Stimulated activated CD4-positive, alpha-beta T cell treated with anti-CD3 and anti-CD28 coated beads, Interleukin-4, amount 100 ng/mL, for 24 hours (primary cell): ENCODE data around the gene CCT2.
A peak's percentile ranks its signal among the peaks of the same experiment; 100 is the strongest.

Experiments
- DNase-seq: peaks from one replicate; pipeline ENCODE4 v3.0.0-alpha.2; 2020

The CCT2 gene

DNA sequence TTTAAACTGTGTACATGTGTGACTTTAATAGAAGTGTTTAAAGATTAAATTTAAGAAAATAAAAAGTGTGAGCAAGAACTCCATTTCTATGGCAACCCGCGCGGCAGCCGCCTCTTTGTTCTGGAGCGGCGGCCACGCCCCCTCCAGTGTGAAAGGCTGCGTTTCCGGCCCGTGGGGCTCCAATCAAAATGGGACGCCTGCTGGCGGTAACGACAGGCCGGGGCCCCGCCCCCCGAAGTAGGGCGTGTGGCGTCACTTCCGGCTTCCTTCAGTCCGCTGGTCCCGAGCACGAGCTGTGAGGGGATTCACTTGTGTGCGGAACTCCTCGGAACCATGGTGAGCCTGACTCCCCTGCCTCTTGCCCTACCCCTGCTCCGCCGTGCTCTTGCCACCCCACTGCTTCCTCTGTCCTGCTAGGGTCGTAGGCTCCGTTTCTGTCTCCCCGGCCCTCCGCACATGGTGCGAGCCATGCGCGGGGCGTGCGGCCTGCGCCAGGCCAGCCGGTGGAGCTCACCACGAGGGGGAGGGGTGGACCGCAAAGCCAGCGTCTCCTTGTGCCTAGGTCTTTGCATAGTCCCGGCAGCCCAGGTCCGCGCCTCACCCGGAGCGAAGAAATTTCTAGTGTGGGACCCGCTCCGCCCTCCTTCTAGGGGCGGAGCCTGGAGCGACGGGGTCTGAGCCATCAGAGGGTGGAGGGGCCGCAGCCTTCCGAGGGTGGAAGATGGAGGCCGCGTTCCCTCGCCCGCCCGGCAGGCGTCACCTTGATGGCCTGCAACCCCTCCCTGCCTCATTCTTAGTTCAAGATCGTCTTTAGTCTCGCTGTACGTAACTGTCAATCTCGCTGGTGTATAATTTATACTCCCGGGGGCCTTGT lies at the start of gene CCT2:
TSS of gene CCT2 (plus strand) at position 271 of the 874 bp plus-strand sequence. CDS start at position 334, 63 bp downstream.
- peak; percentile 97 for DNase-seq

DNA sequence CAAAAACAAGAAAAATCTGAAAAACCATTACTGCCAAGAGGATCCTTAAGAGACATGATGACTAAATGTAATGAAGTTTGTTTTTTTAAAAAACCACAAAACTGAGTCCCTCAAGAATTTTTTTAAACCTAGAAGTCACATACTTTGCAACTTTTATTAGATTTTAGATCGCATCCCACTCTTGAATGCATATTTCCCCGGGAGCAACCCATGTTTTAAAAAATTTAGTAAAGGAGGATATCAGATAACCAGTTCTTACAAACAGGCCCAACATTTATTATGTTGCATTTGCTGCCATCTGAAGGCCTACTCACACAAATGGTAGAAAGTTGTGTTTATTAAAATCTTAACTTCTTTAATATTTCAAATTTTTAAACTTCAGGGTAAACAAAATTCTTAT lies 44.3 kb upstream of the CCT2 start:
- DNase-seq = no peak

DNA sequence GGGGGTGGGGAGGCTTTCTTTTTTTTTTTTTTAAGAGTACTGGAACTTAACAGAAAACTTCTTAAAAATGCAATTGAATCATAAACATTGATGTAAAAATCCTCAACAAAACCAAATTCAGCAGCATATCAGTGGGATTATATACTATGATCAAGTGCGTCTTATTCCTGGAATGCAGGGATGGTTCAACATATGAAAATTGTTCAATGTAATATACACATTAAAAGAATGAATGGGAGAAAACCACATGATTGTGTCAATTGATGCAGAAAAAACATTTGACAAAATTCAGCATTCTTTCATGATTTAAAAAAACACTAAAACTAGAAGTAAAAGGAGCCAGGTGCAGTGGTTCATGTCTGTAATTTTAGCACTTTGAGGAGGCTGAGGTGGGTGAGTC lies 41.2 kb upstream of the CCT2 start:
- DNase-seq = no peak

DNA sequence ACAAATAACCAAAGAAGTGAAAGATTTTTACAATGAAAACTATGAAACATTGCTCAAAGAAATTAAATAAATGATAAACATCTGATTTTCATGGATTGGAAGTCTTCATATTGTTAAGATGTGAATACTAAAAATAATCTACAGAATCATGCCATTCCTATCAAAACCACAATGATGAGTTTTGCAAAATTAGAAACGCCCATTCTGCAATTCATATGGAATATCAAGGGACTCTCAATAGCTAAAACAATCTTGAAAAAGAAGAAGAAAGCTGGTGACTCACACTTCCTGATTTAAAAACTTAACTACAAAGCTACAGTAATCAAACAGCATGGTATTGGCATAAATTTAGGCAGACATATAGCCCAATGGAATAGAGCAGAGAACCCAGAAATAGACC lies 40.2 kb upstream of the CCT2 start:
- DNase-seq = no peak

DNA sequence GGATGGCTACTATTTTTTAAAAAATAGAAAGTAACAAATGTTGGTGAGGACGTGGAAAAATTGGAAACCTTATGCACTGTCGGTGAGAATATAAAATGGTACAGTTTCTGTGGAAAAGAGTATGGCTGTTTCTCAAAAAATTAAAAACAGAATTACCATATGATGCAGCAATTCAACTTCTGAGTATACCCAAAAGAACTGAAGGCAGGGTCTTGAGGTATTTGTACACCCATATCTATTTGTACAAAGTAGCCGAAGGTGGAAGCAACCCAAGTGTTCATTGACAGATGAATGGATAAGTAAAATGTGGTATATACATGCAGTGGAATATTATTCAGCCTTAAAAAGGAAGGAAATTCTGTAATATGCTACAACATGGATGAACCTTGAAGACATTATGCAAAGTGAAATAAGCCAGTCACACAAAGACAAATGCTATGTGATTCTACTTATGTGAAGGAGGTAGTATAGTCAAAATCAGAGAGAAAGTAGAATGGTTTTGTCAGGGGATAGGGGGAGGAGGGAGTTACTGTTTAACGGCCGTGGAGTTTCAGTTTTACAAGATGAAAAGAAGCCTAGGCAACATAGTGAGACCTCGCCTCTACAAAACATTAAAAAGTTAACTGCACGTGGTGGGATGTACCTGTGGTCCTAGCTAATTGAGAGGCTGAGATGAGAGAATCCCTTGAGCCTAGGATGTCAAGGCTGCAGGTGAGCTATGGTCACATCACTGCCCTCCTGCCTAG lies 38.4 kb upstream of the CCT2 start:
- no peak for DNase-seq

DNA sequence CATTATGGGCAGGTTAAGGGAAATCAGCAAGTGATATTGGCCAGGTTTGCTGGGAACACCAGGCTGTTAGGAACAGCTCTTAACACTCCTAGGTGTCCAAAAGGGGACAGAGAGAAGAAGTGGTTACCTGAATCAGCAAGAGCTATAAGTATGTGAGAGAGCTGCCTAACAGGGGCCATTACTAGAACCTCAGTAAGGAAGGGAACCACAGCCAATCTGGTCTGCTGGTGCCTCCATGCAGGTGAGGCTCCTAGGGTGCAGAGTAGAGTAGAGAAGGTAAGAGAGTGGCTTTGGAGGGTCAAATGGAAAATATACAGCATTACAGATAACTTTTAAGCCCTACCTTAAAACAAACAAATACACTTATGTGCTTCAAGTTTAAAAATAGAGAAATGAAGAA lies 36.6 kb upstream of the CCT2 start:
- no peak for DNase-seq

DNA sequence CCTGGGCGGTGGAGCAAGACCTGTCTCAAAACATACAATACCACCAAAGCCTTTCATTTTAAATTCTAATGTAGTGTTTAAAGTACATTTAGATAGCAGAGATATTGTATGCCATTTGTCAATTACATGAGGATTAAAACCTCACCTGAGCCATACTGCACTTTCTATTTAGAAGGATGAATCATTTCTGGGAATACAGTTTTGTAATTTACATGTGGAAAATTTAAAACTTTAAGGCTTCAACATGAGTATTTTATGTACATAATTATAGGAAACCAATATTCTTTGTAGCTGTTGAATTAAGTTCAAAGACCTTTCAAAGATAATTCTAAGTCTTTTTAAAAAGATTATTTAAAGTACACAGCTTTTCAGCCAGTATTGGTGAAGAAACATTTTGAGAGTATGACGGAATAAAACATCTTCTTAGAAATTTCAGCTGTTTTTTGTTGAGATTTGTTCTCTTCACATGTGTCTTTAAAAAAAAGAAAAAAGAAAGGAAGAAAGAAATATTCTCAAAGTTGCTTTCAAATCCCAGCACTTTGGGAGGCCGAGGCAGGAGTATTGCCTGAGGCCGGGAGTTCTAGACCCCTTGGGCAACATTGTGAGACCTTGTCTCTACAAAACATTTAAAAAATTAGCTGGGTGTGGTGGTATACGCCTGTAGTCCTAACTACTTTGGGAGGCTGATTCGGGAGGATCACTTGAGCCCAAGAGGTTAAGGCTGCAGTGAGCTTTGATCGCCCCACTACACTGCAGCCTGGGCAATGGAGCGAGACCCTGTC lies 34.5 kb upstream of the CCT2 start:
- no peak for DNase-seq

DNA sequence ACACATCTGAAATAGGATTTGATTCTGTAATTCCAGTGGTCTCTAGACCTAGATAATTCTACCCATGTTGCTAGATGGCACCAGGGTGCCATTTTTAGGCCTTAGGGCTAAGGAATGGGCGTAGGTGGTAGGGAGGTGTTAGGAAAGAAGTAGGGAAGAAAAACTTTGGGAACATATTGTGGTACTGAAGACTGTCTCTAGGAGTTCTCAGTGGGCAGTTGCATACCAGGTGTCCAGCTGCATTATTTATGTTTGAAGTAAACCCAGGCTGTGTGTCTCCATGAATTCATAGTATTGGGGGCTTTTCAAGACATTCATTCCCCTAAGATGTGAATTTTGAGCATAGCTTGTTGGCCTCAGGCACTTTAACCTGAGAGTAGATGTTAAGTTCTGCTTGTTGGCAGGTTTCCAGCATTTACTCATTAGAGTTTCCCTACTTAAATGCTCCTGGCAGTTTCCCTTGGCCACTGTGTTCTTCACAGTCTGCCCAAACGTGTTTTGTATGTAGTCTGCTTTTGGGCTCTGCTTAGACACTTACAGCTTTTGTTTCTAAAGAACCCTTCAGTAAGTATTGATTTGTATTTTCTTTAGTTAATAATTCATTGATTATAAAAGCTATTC lies 31.5 kb upstream of the CCT2 start:
- no peak for DNase-seq

DNA sequence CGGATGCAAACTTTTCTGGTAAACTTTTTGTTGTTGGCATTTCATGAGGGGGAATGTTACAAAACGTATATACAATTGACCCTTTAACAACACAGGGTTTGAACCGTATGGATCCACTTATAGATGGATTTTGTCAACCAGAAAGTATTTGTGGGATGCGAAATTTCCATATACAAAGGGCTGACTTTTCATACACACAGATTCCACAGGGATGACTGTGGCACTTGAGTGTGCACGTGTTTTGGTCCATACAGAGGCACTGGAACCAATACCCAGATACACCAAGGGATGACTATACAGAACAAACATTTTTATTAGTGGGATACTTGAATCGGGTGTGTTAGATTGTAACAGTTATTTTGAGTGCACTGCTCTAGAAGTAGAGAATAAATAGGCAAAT lies 29.8 kb upstream of the CCT2 start:
- DNase-seq = no peak

DNA sequence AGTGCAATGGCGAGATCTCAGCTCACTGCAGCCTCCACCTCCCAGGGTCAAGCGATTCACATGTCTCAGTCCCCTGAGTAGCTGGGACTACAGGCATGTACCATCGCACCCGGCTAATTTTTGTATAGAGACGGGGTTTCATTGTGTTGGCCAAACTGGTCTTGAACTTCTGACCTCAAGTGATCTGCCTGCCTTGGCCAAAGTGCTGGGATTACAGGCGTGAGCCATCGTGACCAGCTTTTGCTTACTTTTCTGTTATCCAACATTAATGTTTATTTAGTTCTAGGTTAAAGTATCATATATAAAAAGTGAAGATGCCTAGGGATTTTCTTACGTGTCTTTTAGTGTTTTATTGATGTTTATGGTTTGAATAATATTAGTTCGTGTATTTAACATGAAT lies 28.9 kb upstream of the CCT2 start:
- DNase-seq = no peak

DNA sequence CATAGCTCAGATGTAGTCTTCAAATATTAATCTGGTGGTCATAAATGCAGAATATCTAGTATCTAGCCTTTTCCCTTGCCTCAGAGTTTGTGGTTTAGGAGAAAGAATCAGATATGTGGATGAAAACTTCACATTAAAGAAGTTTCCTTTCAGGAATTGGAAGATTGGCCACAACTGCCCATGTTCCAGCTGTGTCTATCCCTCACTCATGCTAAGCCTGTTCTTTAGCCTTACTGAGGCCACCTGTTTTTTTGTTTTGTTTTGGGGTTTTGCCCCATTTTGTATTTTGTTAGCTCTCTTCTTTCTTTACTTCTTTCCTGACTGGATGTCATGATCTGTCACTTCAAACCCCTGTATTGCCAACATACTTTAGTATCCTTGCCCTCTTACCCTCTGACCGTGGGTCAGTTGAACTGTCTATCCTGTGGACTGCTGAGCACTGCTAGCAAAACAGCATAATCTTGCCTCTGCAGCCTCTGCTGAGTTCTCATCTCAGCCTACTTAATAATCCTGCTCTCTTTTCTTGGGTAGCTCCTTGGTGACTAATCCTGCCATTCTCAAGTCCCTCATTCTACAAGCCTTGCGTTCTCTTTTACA lies 22.0 kb upstream of the CCT2 start:
- DNase-seq = no peak

DNA sequence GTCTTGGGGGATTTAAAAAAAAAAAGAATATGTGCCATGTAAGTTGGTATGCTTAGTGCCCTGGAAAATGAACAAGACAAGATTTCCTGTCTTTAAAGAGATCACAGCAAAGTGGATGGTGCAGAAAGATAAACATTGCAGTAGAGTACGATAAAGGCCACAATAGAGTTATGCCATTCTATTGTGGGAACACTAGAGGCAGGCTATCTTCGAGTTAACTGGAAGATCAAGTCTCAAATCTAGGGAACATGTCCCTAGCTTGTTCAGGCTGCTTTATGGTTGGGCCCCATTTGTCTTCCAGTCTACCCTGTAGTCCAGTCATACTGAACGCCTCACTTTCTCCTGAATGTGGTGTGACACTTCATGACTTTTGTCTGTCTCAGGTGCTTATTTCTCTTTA lies 18.7 kb upstream of the CCT2 start:
- no peak for DNase-seq

DNA sequence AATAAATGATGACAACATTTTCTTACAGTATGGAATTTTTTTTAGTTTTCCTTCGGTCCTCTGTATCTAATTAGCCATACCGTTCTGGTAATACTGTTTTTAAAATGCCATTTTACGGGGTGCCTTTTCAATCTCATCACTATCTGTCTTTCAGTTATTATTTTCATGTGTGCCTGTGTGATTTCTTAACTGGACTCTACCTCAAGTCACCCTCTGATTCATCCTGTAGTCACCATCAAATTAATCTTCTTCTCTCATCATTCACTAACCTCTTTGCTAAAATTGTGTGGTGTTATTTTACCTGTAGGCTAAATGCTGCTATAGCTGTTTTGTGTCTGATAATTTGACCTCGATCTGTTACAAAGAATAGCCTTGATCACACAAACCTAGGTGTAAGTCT lies 16.0 kb upstream of the CCT2 start:
- no peak for DNase-seq

DNA sequence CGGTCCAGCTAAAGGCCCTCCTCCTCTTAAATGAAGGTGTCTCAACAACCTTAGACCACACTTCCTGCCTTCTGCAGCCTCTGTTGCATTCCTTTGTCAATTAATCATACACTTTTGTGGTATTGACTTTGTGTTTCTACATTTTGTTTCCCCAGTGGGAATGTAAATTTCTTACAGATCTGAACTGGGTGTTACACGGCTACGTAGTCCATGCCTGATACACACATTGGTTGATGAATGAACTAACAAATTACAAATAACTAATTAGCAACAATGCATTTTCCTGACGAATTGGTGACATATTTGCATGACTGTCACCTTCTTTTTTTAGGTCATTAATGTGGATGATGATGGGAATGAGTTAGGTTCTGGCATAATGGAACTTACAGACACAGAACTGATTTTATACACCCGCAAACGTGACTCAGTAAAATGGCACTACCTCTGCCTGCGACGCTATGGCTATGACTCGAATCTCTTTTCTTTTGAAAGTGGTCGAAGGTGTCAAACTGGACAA lies 15.2 kb upstream of the CCT2 start:
- no peak for DNase-seq

DNA sequence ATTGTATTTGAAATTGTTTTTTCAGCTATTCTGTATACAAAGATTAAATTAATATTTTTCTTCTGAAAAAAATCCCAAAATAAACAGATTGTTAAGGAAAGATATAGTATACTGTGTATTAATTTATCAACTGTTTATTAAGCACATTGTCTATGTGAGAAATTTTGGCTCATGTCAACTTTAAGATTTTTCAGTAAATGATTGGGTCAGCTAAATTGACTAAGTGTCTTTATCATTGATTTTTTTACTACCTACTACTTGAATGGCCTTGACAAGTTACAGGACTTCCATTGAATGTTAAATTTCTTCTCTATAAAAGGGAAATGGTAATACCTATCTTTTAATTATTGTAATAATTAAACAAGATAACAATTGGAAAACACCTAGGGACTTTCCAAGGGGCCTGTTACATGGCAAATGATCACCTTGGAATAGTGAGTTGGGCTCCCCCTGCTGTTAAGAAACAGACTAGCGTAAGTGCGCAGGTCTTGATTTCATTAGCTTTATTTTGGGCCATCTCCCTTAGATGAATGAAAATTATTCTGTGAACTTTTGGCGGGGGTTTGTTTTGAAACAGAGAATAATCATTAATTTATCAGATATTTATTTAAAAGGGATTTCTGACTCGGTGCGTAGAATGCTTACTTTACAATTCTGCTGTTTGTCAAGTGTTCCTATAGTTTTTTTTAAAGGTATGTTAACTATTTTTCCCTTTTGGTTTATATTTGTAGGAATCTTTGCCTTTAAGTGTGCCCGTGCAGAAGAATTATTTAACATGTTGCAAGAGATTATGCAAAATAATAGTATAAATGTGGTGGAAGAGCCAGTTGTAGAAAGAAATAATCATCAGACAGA lies 14.5 kb upstream of the CCT2 start:
- peak; percentile 70 for DNase-seq

DNA sequence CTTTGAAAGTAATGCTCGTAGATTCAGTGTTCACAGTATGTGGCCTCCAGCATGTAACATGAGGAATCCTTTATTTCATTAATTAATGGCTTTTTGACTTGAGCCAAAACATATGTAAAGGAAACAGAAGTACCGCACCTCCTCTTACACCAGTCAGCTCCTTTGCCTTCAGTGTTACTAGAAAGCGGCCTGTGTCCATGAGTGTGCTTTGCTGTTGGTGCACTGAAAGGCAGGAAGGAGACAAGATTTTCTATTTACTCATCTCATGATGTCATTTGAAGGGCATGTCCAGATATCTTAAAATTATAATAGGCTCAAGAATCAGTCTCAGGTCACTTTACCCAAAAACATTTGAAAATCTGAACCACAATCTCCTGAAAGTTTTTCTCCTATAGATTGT lies 9.9 kb upstream of the CCT2 start:
- no peak for DNase-seq

DNA sequence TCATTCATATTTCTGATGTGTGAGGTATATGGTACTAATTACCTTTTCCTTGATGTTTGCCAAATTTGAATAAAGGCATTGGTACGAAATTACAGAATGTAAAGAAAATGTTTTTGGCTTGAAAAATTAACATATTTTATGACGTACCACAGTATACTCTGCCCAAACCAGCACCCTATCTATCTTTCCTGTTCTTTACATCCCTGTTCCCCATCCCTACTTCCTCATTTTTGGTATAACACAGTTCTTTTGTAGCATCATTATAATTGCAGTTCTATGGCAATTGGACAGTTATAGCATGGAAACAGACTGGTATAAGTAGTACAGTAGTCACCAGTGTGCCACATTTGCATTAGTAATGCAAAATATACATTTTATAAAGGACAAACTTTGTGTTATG lies 7.0 kb upstream of the CCT2 start:
- DNase-seq = no peak

DNA sequence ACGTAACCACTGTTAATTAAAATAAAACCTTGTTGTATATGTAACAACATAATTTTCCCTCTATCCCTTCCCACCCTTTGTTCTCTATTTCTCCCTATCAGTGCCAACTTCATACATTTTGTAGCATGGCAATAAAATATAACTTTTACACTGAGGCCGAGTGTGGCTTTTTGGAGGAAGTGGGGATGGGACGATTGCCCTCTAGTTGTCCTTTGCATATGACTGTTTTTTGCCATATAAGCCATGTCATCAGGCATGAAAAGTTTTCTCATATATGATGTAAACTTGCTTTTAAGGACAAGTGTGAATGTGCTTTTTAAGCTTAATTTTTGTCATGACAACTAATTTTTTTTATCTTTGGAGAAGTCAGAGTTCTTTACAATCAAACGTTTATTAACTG lies 6.2 kb upstream of the CCT2 start:
- no peak for DNase-seq

DNA sequence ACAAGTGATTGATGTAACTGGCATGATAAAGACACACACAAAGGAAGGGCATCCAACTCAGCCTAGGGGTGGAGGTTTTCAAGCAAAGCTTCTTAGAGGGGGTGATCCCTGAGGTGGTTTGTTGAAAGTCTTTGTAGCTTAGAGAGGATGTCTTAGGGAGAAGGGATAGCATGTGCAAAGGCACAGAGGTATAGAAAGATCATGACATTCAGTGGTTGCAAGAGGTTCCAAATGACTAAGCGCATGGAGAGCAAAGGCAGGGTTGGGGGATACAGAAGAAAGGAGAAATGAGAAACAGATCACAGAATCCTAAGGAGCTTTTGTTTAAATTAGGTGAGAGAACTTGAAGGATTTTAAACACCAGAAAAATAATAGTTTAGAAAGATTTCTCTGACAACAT lies 5.2 kb upstream of the CCT2 start:
- DNase-seq = no peak

DNA sequence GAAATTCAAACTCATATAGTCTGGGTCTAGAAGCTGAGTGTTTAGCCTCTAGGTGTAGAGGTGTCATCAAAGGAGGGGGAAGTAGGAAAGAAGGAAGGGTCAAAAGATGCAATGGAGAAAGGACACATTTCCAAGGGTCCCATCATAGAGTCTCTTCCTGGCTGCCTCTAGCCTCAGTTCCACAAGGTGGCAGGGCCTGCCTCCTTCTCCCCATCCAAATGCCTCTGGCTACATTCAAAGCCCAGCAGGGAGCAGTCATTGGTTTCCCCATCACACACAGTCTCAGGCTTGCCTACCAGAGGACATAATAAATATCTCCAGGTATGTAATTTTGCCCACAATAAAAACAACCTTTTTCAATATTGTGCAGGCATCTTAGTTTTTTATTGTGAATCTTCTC lies 2.1 kb upstream of the CCT2 start:
- DNase-seq = no peak

DNA sequence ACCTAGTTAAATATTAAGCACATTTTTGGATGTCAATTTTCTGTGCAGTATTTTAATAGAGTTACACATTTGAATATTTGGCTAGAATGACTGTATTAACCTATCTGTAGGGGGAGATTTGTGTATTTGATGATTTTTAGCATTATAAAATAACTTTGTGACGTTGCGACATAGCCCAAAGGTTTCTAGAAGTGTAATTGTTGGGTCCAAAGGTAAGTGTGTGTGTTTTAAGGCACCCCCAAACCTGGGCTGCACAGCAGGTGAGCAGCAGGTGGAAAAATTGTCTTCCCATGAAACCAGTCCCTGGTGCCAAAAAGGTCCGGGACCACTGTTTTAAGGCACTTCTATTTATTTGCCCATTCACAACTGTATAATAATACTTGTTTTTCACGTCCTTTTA lies 3.3 kb downstream of the CCT2 start:
- DNase-seq = no peak

DNA sequence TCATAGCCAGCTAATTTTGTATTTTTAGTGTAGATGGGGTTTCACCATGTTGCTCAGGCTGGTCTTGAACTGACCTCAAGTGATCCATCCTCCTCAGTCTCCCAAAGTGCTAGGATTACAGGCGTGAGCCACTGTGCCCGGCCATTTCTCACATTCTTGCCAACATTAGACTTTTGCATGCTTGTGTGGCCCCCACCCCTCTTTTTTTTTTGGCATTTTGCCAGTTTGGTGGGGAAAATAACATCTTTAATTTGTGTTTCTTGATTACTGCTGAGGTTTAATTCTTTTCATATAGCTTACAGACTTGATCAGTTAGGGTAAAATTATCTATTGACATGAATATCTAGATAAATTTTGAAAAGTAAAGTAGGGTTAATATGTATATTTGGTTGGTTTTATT lies 3.8 kb downstream of the CCT2 start:
- DNase-seq = no peak
